ENCODE data around the gene APOBEC3C.
"Not testable (repeated sequence)": the region's sequence is repeated elsewhere in the genome, so short reads cannot be mapped to it uniquely, and the experiment has no call there.

- TF ChIP-seq CTCF, POLR2AphosphoS5, POLR2A (IDR thresholded peaks at IDR 0.05): not testable (repeated sequence)
These were observed 33.5 kb upstream of the APOBEC3C start for GRCh38 chr22:38980587-38980986.
